SU-DHL-6 (cell line): Measurements from ENCODE around the gene STYXL1.

Source experiments
- H2AFZ ChIP-seq: fragments of 200-600 bp; sonication (generic); 2 replicates; pipeline ENCODE4 v1.6.1; 2014; ENCODE audit warnings: low read depth, mild to moderate bottlenecking, moderate library complexity, mixed read lengths, antibody characterized with exemption, low read length; ENCODE audit not compliant: severe bottlenecking
- H3F3A ChIP-seq: fragments of 200-600 bp; shearing (Covaris generic); 2 replicates; pipeline ENCODE4 v1.6.0; 2016; ENCODE audit warnings: antibody characterized with exemption, mild to moderate bottlenecking; ENCODE audit not compliant: insufficient read depth
- H3K27ac ChIP-seq: fragments of 200-600 bp; sonication (generic); 2 replicates; pipeline ENCODE4 v1.5.1; 2016; ENCODE audit warnings: low read depth, mild to moderate bottlenecking, low read length, moderate library complexity, mixed read lengths
- H3K27me3 ChIP-seq: fragments of 200-600 bp; sonication (generic), shearing (Covaris generic); 2 replicates; pipeline ENCODE4 v1.6.0; 2014; ENCODE audit warnings: mild to moderate bottlenecking, low read length
- H3K36me3 ChIP-seq: fragments of 200-600 bp; sonication (generic); 2 replicates; pipeline ENCODE4 v1.6.1; 2014; ENCODE audit warnings: mild to moderate bottlenecking, low read length, mixed read lengths
- H3K4me2 ChIP-seq: fragments of 300-600, 200-600 bp; shearing (Covaris generic), sonication (generic); 2 replicates; pipeline ENCODE4 v1.6.0; 2014; ENCODE audit warnings: low read length, low read depth, mild to moderate bottlenecking; ENCODE audit not compliant: poor library complexity, severe bottlenecking
- H3K4me3 ChIP-seq: fragments of 200-600 bp; sonication (generic); 2 replicates; pipeline ENCODE4 v1.5.1; 2014; ENCODE audit warnings: antibody characterized with exemption, low read length, mild to moderate bottlenecking, mixed read lengths; ENCODE audit not compliant: insufficient read depth, poor library complexity, severe bottlenecking
- H3K79me2 ChIP-seq: fragments of 200-600 bp; sonication (generic); 2 replicates; pipeline ENCODE4 v1.6.1; 2014; ENCODE audit warnings: mild to moderate bottlenecking, low read length, moderate library complexity; ENCODE audit not compliant: insufficient read depth
- H3K9ac ChIP-seq: fragments of 200-600 bp; sonication (generic); 2 replicates; pipeline ENCODE4 v1.7.0; 2014; ENCODE audit warnings: mild to moderate bottlenecking, low read length
- H3K9me2 ChIP-seq: fragments of 200-600 bp; sonication (generic); replicated peaks from 2 replicates; pipeline ENCODE4 v1.6.1; 2014; ENCODE audit warnings: low read length; ENCODE audit not compliant: insufficient read depth
- H3K9me3 ChIP-seq: fragments of 200-600 bp; sonication (generic); 2 replicates; pipeline ENCODE4 v1.6.1; 2014; ENCODE audit warnings: low read length, mixed read lengths; ENCODE audit not compliant: insufficient read depth
- H4K20me1 ChIP-seq: fragments of 200-600 bp; sonication (generic); 2 replicates; pipeline ENCODE4 v1.6.1; 2014; ENCODE audit warnings: low read depth, mild to moderate bottlenecking, antibody characterized with exemption, low read length, moderate library complexity, mixed read lengths
- EZH2phosphoT487 ChIP-seq: fragments of 200-600 bp; sonication (generic), shearing (Covaris generic); conservative IDR thresholded peaks from 2 replicates; pipeline ENCODE4 v1.6.1; 2018; ENCODE audit warnings: mild to moderate bottlenecking, antibody characterized with exemption, low read length, moderate library complexity, mixed read lengths
- TF ChIP-seq, protein P1 (sequence below): fragments of 200-600 bp; sonication (generic); IDR thresholded peaks from one replicate; pipeline ENCODE4 v1.5.1; 2017; ENCODE audit warnings: antibody characterized with exemption, mild to moderate bottlenecking, low read length, moderate library complexity; ENCODE audit not compliant: insufficient read depth, poor library complexity, severe bottlenecking

STYXL1 gene

DNA sequence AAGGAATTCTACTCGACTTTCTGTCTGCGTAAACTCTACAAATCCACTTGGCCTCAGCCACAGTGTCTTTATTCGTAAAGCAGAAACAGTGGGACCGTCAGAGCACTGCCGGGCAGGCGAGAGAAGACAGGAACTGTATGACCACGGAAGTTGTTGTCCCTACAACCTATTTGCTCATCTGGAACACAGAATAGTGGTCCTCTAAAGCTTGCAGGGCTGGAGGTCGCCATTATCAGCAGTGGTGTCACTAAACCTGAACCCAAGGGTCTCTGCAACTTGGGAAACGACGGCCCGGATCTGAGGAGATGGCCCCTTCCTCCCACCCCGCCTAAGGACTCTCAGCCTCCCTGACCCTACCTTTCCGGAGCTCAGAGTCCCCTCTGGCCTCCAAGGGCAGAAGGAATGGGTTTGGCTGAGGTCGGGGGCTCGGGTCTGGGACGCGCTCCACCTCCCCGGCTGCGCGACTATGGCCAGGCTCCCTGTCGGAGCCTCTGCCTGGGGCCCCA, 442 bp downstream of the STYXL1 start:
- peak overlapping the region; percentile 97 for H3K9ac ChIP-seq
- H3K9me3 ChIP-seq = no peaks in the 10 kb centered on the region
- H3K79me2 ChIP-seq = peaks cover 83% of the 10 kb centered on the region
- peak overlapping the region; percentile 87 for H2AFZ ChIP-seq
- H3K9me2 ChIP-seq = no peaks in the 10 kb centered on the region
- H4K20me1 ChIP-seq = peaks cover 6% of the 10 kb centered on the region; the same call in 1 of the 2 replicates
- H3K27ac ChIP-seq = peak overlapping the region; percentile 65
- H3K36me3 ChIP-seq = no peaks in the 10 kb centered on the region
- H3K4me3 ChIP-seq = peak overlapping the region; percentile 92
- no peaks in the 10 kb centered on the region for H3K27me3 ChIP-seq
- H3K4me2 ChIP-seq = peak overlapping the region; percentile 69
- TF ChIP-seq EZH2phosphoT487 = no peak
- TF ChIP-seq, protein P1, sequence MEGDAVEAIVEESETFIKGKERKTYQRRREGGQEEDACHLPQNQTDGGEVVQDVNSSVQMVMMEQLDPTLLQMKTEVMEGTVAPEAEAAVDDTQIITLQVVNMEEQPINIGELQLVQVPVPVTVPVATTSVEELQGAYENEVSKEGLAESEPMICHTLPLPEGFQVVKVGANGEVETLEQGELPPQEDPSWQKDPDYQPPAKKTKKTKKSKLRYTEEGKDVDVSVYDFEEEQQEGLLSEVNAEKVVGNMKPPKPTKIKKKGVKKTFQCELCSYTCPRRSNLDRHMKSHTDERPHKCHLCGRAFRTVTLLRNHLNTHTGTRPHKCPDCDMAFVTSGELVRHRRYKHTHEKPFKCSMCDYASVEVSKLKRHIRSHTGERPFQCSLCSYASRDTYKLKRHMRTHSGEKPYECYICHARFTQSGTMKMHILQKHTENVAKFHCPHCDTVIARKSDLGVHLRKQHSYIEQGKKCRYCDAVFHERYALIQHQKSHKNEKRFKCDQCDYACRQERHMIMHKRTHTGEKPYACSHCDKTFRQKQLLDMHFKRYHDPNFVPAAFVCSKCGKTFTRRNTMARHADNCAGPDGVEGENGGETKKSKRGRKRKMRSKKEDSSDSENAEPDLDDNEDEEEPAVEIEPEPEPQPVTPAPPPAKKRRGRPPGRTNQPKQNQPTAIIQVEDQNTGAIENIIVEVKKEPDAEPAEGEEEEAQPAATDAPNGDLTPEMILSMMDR = no peak
- H3F3A ChIP-seq = no peaks in the 10 kb centered on the region

DNA sequence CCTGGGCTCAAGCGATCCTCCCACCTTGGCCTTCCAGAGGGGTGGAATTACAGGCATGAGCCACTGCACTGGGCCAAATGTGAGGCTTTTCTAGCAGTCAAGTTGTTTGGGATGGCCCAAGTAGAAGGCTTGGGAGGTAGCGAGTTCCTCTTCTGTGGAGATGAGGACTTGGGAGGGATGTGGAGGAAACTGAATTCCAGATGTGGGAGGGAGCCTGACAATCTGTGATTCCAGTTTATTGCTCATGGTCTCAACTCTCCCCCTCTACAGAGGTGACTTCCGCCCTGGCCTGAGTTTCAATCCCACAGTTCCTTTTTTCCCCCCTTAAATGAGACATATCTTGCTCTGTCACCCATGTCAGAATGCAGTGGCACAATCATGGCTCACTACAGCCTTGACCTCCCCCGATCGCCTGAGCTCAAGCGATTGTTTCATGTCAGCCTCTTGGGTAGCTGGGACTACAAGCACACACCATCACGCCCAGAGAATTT, 3.4 kb downstream of the STYXL1 start:
- no peak overlapping the region for H3K27ac ChIP-seq
- H3K9ac ChIP-seq = no peak overlapping the region
- H3K4me2 ChIP-seq = no peak overlapping the region
- H3K27me3 ChIP-seq = no peaks in the 10 kb centered on the region
- no peaks in the 10 kb centered on the region for H3F3A ChIP-seq
- H3K9me2 ChIP-seq = no peaks in the 10 kb centered on the region
- no peaks in the 10 kb centered on the region for H3K9me3 ChIP-seq
- no peak for TF ChIP-seq EZH2phosphoT487
- TF ChIP-seq, protein P1 = no peak
- no peak overlapping the region for H3K4me3 ChIP-seq
- H4K20me1 ChIP-seq = no peaks in the 10 kb centered on the region; the same call in 1 of the 2 replicates
- no peak overlapping the region for H2AFZ ChIP-seq
- peaks cover 54% of the 10 kb centered on the region for H3K79me2 ChIP-seq
- H3K36me3 ChIP-seq = no peaks in the 10 kb centered on the region

DNA sequence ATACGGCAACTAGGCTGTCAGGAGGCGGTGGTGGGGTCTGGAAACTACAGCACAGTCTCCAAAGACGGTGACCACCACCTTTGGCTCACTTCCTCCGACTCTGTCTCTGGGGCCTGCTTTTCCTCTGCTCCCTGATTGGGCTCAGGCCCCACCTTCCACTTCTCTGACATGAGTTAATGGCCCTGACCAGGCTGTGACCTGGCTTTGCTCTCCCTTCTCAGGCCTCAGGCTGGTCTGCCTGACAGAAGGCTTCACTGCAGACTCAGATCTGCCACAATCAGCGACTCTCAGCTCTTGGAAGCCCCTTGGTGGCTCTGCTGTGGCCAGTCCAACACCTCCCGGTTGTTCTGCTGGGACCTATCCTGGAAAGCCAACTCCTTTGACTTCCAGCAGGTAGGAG, 7.7 kb downstream of the STYXL1 start:
- H3K9me3 ChIP-seq = no peaks in the 10 kb centered on the region
- H3K27ac ChIP-seq = no peak overlapping the region

More for the DNA sequence above, 7.7 kb downstream of the STYXL1 start:
- Histone ChIP-seq H4K20me1 (no peaks in the 10 kb centered on the region), H3K36me3 (no peaks in the 10 kb centered on the region), H2AFZ (no peak overlapping the region), H3K4me2 (no peak overlapping the region), H3K4me3 (no peak overlapping the region), H3K9me2 (no peaks in the 10 kb centered on the region), H3K79me2 (peaks cover 14% of the 10 kb centered on the region), H3K9ac (no peak overlapping the region), H3K27me3 (no peaks in the 10 kb centered on the region), H3F3A (no peaks in the 10 kb centered on the region)
- no peak for TF ChIP-seq EZH2phosphoT487
- TF ChIP-seq, protein P1 = no peak
